ENCODE measurements around the gene BCO2. TPM values are rescaled to one million over a fixed set of nuclear protein-coding genes. Genes with fewer than 3 reads are reported as not detected.

The BCO2 gene
- total RNA-seq, 4 donors from 2014 or later: 5.1 to 31.2 (median 20.6) TPM

- WGBS, 2 donors: 0 to 4% methylated on average over 16 of the region's 16 CpGs
- no peak for TF ChIP-seq POLR2A (IDR thresholded peaks at IDR 0.05)
- TF ChIP-seq, protein P1, sequence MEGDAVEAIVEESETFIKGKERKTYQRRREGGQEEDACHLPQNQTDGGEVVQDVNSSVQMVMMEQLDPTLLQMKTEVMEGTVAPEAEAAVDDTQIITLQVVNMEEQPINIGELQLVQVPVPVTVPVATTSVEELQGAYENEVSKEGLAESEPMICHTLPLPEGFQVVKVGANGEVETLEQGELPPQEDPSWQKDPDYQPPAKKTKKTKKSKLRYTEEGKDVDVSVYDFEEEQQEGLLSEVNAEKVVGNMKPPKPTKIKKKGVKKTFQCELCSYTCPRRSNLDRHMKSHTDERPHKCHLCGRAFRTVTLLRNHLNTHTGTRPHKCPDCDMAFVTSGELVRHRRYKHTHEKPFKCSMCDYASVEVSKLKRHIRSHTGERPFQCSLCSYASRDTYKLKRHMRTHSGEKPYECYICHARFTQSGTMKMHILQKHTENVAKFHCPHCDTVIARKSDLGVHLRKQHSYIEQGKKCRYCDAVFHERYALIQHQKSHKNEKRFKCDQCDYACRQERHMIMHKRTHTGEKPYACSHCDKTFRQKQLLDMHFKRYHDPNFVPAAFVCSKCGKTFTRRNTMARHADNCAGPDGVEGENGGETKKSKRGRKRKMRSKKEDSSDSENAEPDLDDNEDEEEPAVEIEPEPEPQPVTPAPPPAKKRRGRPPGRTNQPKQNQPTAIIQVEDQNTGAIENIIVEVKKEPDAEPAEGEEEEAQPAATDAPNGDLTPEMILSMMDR (IDR thresholded peaks at IDR 0.05): peak in 2 of 5 experiments; percentile 2 to 5
- peak overlapping the region; percentile 64 to 97 (median 77) for H3K4me3 ChIP-seq
Observed at GRCh38 chr11:112226831-112227401, 51.6 kb downstream of the BCO2 start.

GRCh38 chr11:112227471-112227870 lies 52.2 kb downstream of the BCO2 start:
- DNase-seq (ENCODE audit: low spot score in 2 of 2): no peak
- H3K27ac ChIP-seq: peak overlapping the region; percentile 96 to 100 (median 100)
- H3K4me3 ChIP-seq: peak overlapping the region; percentile 64 to 97 (median 77)
- 63 to 75% methylated on average over 4 of the region's 4 CpGs for WGBS, 2 donors
- peaks cover 0 to 26% (median 13%) of the 10 kb centered on the region in 3 donors for H3K36me3 ChIP-seq
- TF ChIP-seq EP300 (IDR thresholded peaks at IDR 0.05) (no peak), POLR2A (IDR thresholded peaks at IDR 0.05) (no peak)
- TF ChIP-seq, protein P1 (IDR thresholded peaks at IDR 0.05): no peak
- no peaks in the 10 kb centered on the region for H3K27me3 ChIP-seq
- no peaks in the 10 kb centered on the region for H3K9me3 ChIP-seq
- H3K4me1 ChIP-seq: peaks cover 0 to 26% (median 3%) of the 10 kb centered on the region in 4 donors

More at GRCh38 chr11:112226831-112227401, 51.6 kb downstream of the BCO2 start:
- Histone ChIP-seq H3K4me1 (peaks cover 0 to 26% (median 3%) of the 10 kb centered on the region in 4 donors), H3K9me3 (no peaks in the 10 kb centered on the region), H3K27me3 (no peaks in the 10 kb centered on the region), H3K27ac (peak overlapping the region; percentile 96 to 100 (median 100)), H3K36me3 (peaks cover 0 to 26% (median 13%) of the 10 kb centered on the region in 3 donors)
- DNase-seq (ENCODE audit: low spot score in 2 of 2): no peak

DNA sequence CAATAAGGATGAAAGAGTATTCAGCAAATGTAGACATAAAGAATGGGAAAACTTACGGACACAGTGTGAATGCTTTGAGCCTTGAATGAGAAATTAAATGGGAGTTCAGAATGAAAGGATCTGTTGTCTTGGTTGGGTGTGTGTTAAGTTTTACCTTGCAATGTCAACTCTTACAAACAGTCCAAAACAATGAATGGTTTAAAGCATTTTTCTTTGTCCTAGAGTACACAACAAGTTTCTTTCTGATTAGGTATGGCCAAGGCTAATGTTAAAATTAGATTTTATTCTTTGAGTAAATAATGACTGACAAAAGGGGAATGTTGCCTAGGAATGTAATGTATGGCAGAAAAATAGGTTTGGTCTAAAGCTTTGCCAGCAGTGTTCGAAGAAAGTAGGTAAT lies 53.4 kb downstream of the BCO2 start:
- DNase-seq (ENCODE audit: low spot score in 2 of 2): no peak
- Histone ChIP-seq H3K36me3 (peaks cover 0 to 38% (median 13%) of the 10 kb centered on the region in 3 donors), H3K4me1 (peaks cover 0 to 26% (median 3%) of the 10 kb centered on the region in 4 donors), H3K27ac (no peak overlapping the region), H3K9me3 (no peaks in the 10 kb centered on the region), H3K4me3 (no peak overlapping the region), H3K27me3 (no peaks in the 10 kb centered on the region)
- TF ChIP-seq POLR2A (IDR thresholded peaks at IDR 0.05): no peak
- TF ChIP-seq, protein P1 (IDR thresholded peaks at IDR 0.05): no peak
- TF ChIP-seq EP300 (IDR thresholded peaks at IDR 0.05): no peak
- 74 to 77% methylated on average over 2 of the region's 2 CpGs for WGBS, 2 donors

DNA sequence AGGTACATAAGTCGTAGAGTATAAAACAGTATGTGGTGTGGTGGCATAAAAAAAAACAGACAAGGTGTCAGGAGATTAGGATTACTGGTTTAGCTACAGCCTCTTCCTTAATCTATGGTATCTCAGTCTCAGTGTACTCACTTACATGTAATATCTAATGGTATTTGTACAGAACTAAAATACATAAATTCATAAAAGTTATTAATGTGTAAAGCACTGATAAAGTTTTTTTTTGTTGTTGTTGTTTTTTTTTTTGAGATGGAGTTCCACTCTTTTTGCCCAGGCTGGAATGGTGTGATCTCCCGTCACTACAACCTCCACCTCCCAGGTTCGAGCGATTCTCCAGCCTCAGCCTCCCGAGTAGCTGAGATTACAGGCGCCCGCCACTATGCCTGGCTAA lies 53.8 kb downstream of the BCO2 start:
- H3K4me1 ChIP-seq: peaks cover 0 to 26% (median 3%) of the 10 kb centered on the region in 4 donors
- H3K27ac ChIP-seq: no peak overlapping the region
- TF ChIP-seq POLR2A (IDR thresholded peaks at IDR 0.05) (no peak), EP300 (IDR thresholded peaks at IDR 0.05) (no peak)
- TF ChIP-seq, protein P1 (IDR thresholded peaks at IDR 0.05): no peak
- H3K4me3 ChIP-seq: no peak overlapping the region
- 96 to 97% methylated on average over 7 of the region's 7 CpGs for WGBS, 2 donors
- no peaks in the 10 kb centered on the region for H3K9me3 ChIP-seq
- peaks cover 0 to 42% (median 13%) of the 10 kb centered on the region in 3 donors for H3K36me3 ChIP-seq
- no peaks in the 10 kb centered on the region for H3K27me3 ChIP-seq
- no peak for DNase-seq (ENCODE audit: low spot score in 2 of 2)

- WGBS, 2 donors: 49 to 64% methylated on average over 3 of the region's 3 CpGs
- Histone ChIP-seq H3K4me3 (no peak overlapping the region), H3K9me3 (no peaks in the 10 kb centered on the region), H3K4me1 (peaks cover 0 to 26% (median 3%) of the 10 kb centered on the region in 4 donors), H3K27ac (no peak overlapping the region), H3K36me3 (peaks cover 0 to 49% (median 13%) of the 10 kb centered on the region in 3 donors), H3K27me3 (no peaks in the 10 kb centered on the region)
- DNase-seq (ENCODE audit: low spot score in 2 of 2): no peak
- TF ChIP-seq, protein P1 (IDR thresholded peaks at IDR 0.05): no peak
- no peak for TF ChIP-seq POLR2A (IDR thresholded peaks at IDR 0.05)
- TF ChIP-seq EP300 (IDR thresholded peaks at IDR 0.05): no peak
Observed at GRCh38 chr11:112229746-112230433, 54.6 kb downstream of the BCO2 start.
